Gastrocnemius medialis (tissue), 4 donors: ENCODE measurements around the gene PHF20.
"Not testable (repeated sequence)": the region's sequence is repeated elsewhere in the genome, so short reads cannot be mapped to it uniquely, and the experiment has no call there.

Experiments
- POLR2A ChIP-seq, 2 donors: fragments of 450-650 bp; IDR thresholded peaks; one replicate each; pipeline ENCODE4 v1.6.1; 2017; ENCODE audit warnings: antibody characterized with exemption in 2 of 2, mild to moderate bottlenecking in 2 of 2, moderate library complexity in 2 of 2
- TF ChIP-seq, protein P1 (sequence below), 5 experiments: fragments of 450-650 bp in 3 of 5; fragments of 200-600 bp in 2 of 5; sonication (generic) in 2 of 5; IDR thresholded peaks in 4 of 5; conservative IDR thresholded peaks in 1 of 5; 1 replicate in 4 of 5; 2 replicates in 1 of 5; pipeline ENCODE4 v1.5.1; 2016 to 2019; ENCODE audit warnings: antibody characterized with exemption in 5 of 5, mild to moderate bottlenecking in 3 of 5, moderate library complexity in 3 of 5

DNA sequence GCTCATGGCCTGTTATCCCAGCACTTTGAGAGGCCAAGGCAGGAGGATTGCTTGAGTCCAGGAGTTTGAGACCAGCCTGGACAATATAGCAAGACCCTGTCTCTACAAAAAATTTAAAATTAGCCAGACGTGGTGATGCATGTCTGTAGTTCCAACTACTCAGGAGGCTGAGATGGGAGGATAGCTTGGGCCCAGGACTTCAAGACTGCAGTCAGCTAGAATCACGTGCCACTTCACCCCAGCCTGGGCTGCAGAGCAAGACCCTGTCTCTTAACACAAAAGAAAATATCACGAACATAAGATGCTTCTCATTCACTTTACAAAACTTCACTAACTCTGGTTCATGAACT is 27.3 kb upstream of the PHF20 start:
- TF ChIP-seq, protein P1, sequence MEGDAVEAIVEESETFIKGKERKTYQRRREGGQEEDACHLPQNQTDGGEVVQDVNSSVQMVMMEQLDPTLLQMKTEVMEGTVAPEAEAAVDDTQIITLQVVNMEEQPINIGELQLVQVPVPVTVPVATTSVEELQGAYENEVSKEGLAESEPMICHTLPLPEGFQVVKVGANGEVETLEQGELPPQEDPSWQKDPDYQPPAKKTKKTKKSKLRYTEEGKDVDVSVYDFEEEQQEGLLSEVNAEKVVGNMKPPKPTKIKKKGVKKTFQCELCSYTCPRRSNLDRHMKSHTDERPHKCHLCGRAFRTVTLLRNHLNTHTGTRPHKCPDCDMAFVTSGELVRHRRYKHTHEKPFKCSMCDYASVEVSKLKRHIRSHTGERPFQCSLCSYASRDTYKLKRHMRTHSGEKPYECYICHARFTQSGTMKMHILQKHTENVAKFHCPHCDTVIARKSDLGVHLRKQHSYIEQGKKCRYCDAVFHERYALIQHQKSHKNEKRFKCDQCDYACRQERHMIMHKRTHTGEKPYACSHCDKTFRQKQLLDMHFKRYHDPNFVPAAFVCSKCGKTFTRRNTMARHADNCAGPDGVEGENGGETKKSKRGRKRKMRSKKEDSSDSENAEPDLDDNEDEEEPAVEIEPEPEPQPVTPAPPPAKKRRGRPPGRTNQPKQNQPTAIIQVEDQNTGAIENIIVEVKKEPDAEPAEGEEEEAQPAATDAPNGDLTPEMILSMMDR (IDR thresholded peaks at IDR 0.05 in 4 of 5, conservative IDR thresholded peaks at IDR 0.05 in 1 of 5), result not testable (repeated sequence)
- not testable (repeated sequence) for TF ChIP-seq POLR2A (IDR thresholded peaks at IDR 0.05)
